VCaP (cell line): ENCODE measurements around the gene PPP1R18.
"Not testable (repeated sequence)": the region's sequence is repeated elsewhere in the genome, so short reads cannot be mapped to it uniquely, and the experiment has no call there.

ENCODE experiments used
- H3K27ac ChIP-seq: fragments of 450-650 bp; 2 replicates; pipeline ENCODE4 v1.5.1; 2017
- CTCF ChIP-seq: fragments of 450-650 bp; conservative IDR thresholded peaks from 2 replicates; pipeline ENCODE4 v1.5.1; 2017; ENCODE audit warnings: mild to moderate bottlenecking, moderate library complexity

Gene PPP1R18

GRCh38 chr6:30670760-30671527, 15.5 kb downstream of the PPP1R18 start:
- H3K27ac ChIP-seq = peak overlapping the region; percentile 72; the same call in 1 of the 2 replicates
- peak; percentile 29; the same call in 1 of the 2 replicates for TF ChIP-seq CTCF

GRCh38 chr6:30666300-30666699, 20.1 kb downstream of the PPP1R18 start:
- not testable (repeated sequence) for H3K27ac ChIP-seq

- TF ChIP-seq CTCF = no peak
These were observed 21.3 kb downstream of the PPP1R18 start for GRCh38 chr6:30664994-30665767.

GRCh38 chr6:30657922-30658321, 28.5 kb downstream of the PPP1R18 start:
- H3K27ac ChIP-seq = not testable (repeated sequence)

More at GRCh38 chr6:30664994-30665767, 21.3 kb downstream of the PPP1R18 start:
- H3K27ac ChIP-seq = no peak overlapping the region

GRCh38 chr6:30657454-30657853, 29.0 kb downstream of the PPP1R18 start:
- no peak overlapping the region for H3K27ac ChIP-seq
- no peak for TF ChIP-seq CTCF

GRCh38 chr6:30656513-30656912, 29.9 kb downstream of the PPP1R18 start:
- no peak for TF ChIP-seq CTCF
- H3K27ac ChIP-seq = no peak overlapping the region

- TF ChIP-seq CTCF = no peak
These were observed 30.7 kb downstream of the PPP1R18 start for GRCh38 chr6:30655743-30656094.

GRCh38 chr6:30654798-30655742, 31.4 kb downstream of the PPP1R18 start:
- H3K27ac ChIP-seq = no peak overlapping the region
- TF ChIP-seq CTCF = no peak

More at GRCh38 chr6:30655743-30656094, 30.7 kb downstream of the PPP1R18 start:
- H3K27ac ChIP-seq = no peak overlapping the region
